NCI-H748 (cell line): ENCODE data around the gene TOLLIP.

Experiments used
- DNase-seq: peaks from one replicate; lab custom pipeline; 2025; ENCODE audit not compliant: unreplicated experiment; lab: John Stamatoyannopoulos, UW

Gene TOLLIP

GRCh38 chr11:1317993-1318392 lies 8.6 kb upstream of the TOLLIP start:
- no peak for DNase-seq

GRCh38 chr11:1317432-1317831 lies 8.0 kb upstream of the TOLLIP start:
- DNase-seq, result no peak

GRCh38 chr11:1310772-1311468 lies 1.5 kb upstream of the TOLLIP start:
- DNase-seq, result no peak

DNA sequence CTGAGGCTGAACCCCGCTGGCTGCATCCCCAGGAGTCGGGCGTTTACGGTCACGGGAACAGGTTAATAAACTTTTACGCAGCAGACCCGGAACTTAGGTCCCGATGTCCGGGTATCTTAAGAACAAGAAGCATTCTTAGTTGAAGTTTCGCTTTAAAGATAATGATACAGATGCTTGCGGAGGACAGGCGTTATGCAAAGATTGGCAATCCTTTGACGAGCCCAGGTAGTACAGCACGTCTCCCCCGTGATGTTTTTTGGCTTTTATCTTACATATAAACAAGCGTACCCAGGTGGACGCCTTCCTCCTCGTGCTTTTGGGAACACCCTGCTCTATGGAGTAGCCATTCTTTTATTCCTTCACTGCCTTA lies 871 bp upstream of the TOLLIP start:
- DNase-seq, result no peak

- no peak for DNase-seq
Observed at GRCh38 chr11:1308743-1309497, 512 bp downstream of the TOLLIP start.

DNA sequence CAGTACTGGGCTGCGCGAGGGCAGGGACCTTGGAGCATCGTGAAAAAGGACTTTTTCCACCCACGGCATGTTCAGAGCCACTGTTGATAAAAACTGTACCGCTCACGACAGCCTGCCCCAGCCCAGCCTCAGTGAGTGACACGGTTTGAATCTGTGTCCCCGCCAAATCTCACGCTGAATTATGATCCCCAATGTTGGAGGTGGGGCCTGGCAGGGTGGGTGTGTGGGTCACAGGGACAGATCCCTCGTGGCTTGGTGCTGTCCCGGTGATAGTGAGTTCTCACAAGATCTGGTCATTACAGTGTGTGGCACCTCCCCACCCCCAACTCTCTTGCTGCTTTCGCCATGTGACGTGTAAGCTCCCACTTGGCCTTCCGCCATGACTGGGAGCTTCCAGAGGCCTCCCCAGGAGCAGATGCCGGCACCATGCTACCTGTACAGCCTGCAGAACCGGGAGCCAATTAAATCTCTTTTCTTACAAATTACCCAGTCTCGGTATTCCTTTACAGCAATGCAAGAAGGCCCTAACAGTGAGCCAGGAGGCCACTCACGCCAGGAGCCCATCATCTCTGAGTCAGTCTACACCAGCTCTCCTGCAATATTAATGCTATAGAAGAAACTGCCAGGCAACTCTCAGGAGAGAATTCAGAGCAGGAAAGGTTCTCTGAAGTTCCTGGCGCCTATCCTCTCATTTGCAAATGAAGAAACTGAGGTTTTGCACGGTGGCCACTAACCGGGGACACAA lies 1.3 kb downstream of the TOLLIP start:
- DNase-seq, result no peak

GRCh38 chr11:1307163-1307870 lies 2.1 kb downstream of the TOLLIP start:
- DNase-seq, result no peak

GRCh38 chr11:1306186-1307162 lies 3.0 kb downstream of the TOLLIP start:
- DNase-seq, result no peak

DNA sequence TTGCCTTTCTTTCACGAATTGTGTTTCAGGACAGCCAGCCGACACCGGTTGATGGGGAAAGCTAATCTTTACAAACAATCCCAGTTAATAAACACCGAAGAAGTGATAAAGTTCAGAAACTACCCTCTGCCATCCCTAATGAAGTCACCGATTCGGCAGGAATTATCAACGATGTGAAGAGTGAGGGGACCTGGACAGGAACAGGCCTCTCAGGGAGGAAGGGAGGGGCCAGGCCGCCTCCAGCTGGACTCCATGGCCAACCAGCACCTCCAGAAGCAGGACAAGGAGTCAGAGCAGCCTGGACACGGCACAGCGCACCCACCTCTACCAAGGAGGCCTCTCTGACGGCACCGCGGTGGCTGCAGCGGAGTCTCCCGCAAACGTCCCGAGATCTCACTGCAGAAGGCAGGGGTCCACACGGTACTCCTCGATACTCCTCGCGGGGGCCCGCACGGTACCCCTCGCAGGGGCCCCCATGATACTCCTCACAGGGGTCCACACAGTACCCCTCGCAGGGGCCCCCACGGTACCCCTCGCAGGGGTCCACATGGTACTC lies 3.9 kb downstream of the TOLLIP start:
- DNase-seq, result no peak

GRCh38 chr11:1305063-1305495 lies 4.4 kb downstream of the TOLLIP start:
- DNase-seq, result no peak

DNA sequence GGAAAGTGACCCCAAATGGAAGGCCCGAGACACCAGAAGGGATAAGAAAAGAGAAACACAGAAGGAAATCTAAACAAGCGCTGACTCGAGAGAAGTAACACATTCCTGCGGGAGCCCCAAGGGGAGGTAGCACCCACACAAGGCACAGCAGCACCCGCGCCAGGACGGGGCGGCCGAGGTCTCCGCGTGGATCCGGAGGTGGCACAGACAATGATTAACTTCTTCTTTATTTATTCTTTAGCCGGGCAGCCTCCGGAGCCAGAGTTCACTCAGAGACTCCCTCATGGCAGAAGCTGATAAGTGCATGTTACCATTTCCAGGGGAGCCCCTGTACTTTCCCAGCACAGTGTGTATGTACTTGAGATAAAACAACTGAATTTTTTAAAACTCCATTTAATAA lies 5.1 kb downstream of the TOLLIP start:
- no peak for DNase-seq

DNA sequence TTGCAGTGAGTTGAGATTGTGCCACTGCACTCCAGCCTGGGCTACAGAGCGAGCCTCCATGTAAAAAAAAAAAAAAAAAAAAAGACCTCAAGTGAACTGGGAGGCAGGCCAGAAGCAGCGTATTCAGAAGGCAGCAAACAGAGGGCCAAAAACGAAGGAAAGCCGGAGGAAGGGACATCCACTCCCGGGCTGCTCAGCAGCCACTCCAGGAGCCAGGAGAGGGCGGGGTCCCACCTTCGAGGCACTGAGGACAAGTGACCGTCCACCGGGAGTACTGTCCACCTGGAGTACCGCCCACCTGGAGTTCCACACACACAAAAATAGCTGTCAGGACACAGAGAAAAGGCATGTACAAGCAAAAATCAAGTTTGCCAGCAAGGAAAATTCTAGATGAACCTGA lies 5.5 kb downstream of the TOLLIP start:
- DNase-seq, result no peak

DNA sequence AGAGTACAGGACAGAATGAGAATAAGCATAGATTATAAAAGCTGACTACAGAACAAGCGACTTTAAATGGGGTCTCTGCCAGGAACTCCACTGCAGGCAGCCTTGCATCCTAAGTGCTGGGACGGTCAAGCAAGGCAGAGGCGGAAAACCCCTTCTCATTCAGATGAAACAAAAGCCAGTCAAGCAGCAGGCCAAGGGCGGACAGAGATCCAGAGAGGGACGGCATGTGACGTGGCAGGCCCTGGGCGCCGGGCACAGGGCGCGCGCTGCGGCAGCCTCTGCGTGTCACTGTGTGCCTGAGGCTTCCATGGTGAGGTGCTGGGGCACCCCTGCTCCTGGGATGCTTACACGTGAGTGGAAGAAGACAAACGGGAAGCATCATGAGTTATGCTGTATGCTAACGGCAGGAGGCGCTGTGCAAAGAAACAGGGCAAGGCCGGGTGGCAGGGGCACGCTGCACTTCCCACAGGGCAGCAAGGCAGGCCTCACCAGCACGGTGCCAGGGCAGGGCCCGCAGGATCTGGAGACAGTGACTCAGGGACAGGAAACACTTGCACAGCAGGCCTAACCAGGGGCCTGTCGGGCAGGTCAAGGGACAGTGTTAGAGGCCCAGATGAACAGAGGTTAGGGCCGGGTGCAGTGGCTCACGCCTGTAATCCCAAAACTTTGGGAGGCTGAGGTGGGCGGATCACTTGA lies 6.2 kb downstream of the TOLLIP start:
- DNase-seq, result no peak

- DNase-seq, result no peak
Observed at GRCh38 chr11:1302461-1303125, 6.8 kb downstream of the TOLLIP start.

GRCh38 chr11:1302041-1302460 lies 7.4 kb downstream of the TOLLIP start:
- no peak for DNase-seq

- no peak for DNase-seq
Observed at GRCh38 chr11:1301220-1302000, 8.0 kb downstream of the TOLLIP start.

GRCh38 chr11:1300569-1301187 lies 8.8 kb downstream of the TOLLIP start:
- DNase-seq, result no peak
